WTC11 (cell line): ENCODE data around the gene NUTM2B.
"Not testable (repeated sequence)": the region's sequence is repeated elsewhere in the genome, so short reads cannot be mapped to it uniquely, and the experiment has no call there.

Experiments
- CTCF ChIP-seq: fragments of 200-600 bp; IDR thresholded peaks from 2 replicates; pipeline ENCODE4 v1.8.0; 2022; ENCODE audit warnings: antibody characterized with exemption
- JAZF1 ChIP-seq: fragments of 250-450 bp; sonication (Bioruptor Pico); IDR thresholded peaks from 2 replicates; pipeline ENCODE4 v1.9.0; 2021; ENCODE audit warnings: moderate library complexity, mild to moderate bottlenecking, inconsistent platforms
- TP53 ChIP-seq: sonication (generic); formaldehyde crosslinking; IDR thresholded peaks from 2 replicates; pipeline ENCODE4 v1.8.1; 2023; ENCODE audit warnings: mild to moderate bottlenecking, missing genetic modification reagents

- not testable (repeated sequence) for TF ChIP-seq TP53 (CRISPR knock-in tag); JAZF1 (CRISPR knock-in tag); CTCF
Observed at GRCh38 chr10:79686595-79686994, 16.4 kb upstream of the NUTM2B start.
